Suppressor macrophage treated with lipopolysaccharide for 4 hours (primary cell): ENCODE results near the gene SCN3A.

Source experiments
- DNase-seq: peaks from one replicate; pipeline ENCODE4 v3.0.0-alpha.2; 2020

SCN3A gene

GRCh38 chr2:165191096-165191728, 12.6 kb downstream of the SCN3A start:
- no peak for DNase-seq

- no peak for DNase-seq
These were observed 18.2 kb downstream of the SCN3A start for GRCh38 chr2:165185633-165186032.

DNA sequence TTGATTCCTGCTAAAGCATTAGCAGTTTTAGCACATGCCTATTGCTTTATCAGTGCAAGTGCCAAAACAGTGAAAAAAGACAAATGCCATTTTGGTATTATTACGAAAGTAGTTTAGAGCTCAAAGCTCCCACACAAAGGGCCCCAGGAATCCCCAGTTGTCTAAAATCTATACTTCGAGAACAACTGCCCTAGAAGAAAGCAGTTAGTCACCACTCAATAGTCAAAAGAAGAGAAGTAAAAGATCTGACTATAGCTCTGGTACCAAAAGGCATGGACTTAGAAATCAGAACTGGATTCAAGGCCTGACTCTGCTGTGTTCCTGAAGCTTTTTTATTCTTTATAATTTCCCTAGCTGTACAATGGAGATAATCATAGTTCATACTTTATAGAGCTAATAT, 21.8 kb downstream of the SCN3A start:
- no peak for DNase-seq

DNA sequence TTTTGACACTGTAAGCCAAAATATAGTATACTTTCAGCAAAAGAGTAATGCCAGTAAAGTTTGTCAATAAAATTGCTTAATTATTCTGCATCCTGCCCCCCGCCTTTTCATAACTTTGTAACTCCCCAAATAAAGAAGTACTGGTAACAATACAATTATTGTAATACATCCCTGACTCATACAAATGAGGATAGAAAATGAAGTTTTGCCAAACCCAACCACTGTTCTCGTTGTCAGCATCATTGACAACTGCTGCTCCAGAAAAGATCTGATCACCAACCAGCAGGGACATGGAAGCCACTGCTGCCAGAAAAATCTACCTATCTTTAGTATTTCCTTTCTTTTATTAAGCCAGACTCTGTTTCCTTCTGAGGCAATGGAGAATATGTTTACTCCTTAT, 27.1 kb downstream of the SCN3A start:
- no peak for DNase-seq

DNA sequence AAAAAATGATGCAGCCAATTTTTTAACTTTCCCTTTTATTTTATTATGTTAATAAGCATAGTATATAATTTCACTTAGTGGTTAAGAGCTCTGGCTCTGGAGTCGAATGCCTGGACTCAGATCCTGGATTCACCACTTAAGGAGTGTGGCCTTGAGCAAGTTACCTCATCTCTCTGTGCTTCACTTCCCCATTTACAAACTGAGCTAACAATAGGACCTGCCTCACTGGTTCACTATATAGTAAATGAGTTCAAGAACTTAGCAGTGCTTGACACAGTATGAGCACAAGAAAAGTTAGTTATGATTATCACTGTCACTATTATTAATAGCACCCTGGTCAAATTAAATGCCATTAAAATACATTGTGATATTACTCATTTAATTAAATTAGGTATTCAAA, 30.6 kb downstream of the SCN3A start:
- no peak for DNase-seq

DNA sequence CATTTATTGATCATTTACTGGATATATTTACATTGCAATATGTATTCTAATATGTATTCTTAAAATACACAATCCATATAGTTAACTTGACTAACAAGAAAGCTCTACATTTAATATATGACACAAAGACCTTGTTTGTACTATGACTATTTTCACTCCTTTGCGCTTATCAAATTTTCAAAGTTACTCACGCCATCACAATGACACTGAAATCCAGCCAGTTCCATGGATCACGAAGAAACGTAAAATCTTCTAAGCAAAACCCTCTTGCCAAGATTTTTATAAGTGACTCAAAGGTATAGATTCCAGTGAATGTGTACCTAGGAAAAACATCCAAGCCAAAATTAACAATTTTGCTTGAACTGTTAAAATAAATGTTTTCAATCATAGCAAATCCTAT, 39.6 kb downstream of the SCN3A start:
- no peak for DNase-seq

GRCh38 chr2:165163761-165164160, 40.1 kb downstream of the SCN3A start:
- no peak for DNase-seq

DNA sequence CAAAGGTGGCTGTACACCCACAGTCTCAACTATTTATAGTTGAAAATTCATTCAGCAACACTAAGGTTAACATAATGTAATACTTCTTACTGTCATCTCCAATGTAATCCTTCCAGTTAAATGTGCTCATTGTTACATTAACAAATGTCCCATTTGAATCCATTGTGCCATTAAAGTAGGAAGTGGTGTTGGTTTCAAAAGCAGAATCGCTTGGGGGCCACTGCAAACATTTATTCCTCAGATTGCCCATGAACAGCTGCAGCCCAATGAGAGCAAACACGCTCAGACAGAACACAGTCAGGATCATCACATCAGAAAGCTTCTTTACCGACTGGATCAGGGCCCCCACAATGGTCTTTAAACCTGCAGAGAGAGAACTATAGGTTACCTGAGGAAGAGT, 41.4 kb downstream of the SCN3A start:
- DNase-seq, result no peak

DNA sequence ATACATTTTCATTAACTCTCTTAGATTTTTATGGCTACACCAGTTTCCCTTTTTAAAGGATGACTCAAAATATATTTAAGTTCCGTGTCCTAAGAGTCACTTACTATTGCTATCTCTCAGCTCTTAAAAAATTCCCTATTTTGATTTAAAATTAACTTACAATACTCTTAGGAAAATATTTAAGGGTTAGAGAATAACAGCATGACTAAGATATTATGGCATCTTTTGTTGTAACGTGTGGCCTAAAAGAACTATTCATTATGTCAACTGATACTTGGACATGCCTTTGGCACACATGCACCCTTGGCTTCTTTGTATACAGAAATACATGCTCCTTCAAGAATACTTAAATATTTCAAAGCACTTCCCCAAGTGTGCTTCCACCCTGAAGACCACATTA, 42.3 kb downstream of the SCN3A start:
- no peak for DNase-seq

- no peak for DNase-seq
These were observed 46.7 kb downstream of the SCN3A start for GRCh38 chr2:165157160-165157559.

GRCh38 chr2:165155152-165155551, 48.7 kb downstream of the SCN3A start:
- DNase-seq, result no peak

DNA sequence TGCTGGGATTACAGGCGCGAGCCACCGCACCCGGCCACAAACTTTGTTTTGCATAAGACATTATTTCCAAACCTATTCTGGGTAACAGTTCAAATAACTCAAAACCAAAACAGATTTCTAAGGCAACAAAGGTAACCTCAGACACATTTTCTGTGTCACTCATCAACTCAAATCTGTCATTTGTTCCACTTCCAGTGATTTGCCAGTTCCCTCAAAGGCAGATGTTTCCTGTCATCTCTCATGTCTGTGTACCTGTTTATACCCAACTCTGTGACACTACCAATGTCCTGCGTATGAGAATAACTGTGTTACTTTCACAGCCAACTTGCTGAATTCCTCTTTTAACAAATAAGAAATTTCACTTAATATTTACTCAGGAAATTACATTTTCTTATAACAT, 54.4 kb downstream of the SCN3A start:
- DNase-seq, result no peak

DNA sequence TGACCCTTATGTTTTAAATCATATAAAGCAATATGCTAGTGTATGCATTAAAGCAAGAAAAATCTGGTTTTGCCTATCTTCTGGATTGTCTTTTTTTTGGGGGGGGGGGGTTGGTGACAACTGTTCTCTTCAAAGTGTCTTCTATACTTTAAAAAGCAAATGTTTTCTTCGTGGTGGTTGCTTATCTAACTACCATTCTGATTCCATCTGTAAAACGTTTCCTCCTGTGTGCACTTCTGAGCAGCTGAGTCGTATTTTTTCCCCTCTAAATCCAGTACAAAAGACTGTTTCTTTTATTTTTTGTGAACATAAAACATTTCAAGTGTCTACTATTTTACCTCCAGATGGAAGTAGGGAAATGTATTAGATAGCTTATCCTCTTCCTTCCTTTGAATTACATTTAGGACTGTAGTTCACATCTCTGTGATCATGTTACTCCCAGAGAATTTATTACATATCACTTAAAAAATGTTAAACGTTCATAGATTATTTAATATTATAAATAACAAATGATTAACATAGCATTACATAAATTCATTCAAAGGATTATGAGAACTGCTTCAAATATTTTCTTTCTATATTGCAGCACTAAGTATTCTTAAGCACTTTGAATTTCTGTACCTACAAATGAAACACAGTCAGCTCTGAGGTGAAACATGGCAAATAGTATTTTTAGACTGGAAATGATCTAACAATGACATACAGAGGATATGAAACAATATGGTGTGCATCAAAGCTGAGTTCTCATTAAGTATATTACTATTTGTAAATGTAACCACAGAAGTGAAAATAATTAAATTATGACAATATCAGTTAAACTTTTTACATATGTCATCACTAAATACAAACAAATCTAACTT, 56.4 kb downstream of the SCN3A start:
- no peak for DNase-seq

DNA sequence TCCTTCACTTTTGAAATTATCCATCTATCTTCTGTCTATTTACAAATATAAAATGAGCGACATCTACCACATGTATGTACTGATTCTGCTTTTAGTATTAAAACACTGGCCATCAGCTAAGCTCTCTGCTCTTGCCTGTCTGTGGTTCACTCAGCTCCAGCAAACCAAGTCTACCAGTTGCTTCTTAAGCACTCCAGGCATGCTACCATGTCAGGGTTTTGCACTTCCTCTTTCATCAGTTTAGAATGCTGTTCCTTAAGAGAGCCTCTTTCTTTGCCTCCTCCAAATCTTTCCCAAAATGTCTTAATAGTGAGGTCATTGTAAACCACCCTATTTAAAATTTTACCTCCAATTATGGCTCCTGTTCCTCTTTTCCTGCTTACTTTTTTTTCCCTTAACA, 59.5 kb downstream of the SCN3A start:
- DNase-seq, result no peak

DNA sequence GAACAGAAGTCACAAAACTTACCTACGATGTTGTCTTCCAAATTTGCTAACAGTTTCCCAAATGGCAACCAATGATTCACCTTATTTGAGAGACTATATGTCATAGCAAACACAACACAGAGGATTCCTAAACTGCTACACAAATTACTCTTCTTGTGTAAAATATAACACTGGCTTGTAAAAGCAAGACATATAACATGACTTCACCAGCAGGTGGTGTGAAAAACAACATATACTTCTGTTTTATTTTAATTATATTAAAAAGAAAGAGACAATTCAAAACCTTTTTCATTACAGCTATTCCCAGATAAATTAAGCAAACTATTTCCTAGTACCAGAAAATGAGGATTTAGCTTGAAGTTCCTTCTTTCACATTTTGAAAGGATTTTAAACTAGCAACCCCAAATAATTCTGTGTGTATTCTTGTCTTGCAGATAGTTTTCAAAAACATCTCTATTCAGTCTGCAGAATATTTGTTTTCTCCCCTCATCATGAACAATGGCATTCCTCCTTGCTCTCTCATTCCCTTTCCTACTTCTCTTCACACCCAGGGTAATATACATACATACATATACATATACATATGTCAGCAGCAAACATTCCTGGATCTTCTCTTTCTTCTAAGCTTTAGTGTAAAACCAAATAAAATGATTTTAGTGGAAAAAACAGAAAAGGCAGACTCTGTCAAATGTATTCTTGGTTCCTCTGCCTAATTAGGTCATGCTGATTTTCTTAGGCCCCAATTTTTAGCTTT, 62.1 kb downstream of the SCN3A start:
- DNase-seq, result no peak

- DNase-seq, result no peak
These were observed 77.6 kb downstream of the SCN3A start for GRCh38 chr2:165126244-165126643.

DNA sequence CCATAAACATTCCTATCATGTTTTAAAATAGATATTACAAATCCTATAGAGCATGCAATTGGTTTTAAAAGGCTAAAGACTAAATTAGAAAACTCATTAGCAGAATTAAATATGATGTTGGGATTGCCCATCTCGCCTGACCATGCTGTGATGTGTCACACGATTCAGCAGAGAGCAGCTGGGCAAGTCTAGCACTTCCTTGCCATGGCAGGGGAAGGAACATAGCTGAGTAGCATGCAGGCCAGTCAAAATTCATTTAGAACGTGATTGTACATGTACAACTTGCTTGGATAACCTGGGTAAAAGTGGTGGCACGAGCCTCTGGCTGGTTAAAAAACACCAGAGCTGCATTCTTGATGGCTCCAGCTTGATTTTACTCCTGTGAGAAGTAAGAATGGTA, 81.3 kb downstream of the SCN3A start:
- no peak for DNase-seq

- DNase-seq, result no peak
These were observed 82.9 kb downstream of the SCN3A start for GRCh38 chr2:165120740-165121467.

GRCh38 chr2:165115258-165115657, 88.6 kb downstream of the SCN3A start:
- DNase-seq, result no peak

DNA sequence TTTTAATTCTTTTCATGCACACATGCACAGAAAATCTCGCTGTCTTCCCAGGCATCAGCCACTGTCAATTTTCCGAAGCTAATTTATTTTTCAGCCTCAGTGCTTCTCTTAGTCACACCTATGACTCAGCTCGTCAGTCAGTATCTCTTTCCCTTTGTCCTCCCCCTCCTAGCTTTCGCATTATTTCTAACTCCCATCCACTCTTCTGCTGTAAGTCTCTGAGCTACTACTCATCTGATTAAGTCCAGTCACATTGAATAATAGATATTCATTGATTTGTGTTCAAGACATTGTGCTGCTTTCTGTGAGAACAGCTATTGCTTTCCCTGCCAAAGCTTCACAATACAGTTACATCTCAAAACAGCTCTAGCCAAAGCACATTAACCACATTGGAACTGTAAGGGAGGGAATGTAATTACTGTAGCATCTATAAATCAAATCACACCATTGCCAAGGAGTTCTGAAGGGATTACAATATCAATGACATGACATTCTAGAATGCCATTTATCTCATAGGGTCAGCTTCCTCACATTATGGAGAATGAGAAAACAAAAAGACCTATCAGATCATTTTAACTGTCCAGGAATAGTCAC, 89.4 kb downstream of the SCN3A start:
- no peak for DNase-seq

DNA sequence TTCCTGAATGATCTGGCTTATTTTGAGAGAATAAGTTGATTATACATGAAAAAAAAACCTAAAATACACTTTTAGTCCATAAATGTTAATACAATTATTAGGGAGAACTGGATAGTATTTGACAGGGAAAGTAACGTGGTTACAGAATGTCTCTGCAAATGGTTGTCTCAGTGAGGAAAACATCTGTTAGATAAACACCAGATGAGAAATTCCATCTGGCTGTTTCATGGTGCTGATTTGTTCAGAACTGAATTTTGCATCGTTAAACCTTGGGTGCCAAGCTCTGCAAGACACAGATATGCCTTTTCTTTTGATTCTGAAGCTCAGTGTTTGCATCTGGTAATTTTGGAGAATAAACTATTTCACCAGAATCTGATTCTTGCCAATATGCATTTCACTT, 90.4 kb downstream of the SCN3A start:
- no peak for DNase-seq

DNA sequence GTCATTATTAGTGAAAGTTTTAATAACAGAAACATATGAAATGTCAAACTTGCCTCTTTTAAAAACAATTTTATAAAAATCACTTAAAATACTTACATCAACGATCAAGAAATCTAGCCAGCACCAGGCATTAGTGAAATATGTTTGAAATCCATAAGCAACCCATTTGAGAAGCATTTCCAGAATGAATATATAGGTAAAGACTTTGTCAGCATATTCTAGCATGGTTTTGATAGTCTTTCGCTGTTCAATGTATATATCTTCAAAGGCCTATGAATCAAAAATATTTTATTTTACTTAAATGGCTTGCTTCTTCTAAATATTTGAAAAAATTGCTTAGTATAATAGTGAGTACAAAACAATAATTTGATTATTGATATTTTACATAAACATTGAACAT, 91.1 kb downstream of the SCN3A start:
- no peak for DNase-seq

GRCh38 chr2:165112133-165112573, 91.7 kb downstream of the SCN3A start:
- DNase-seq, result no peak
